A673 (cell line): ENCODE data around the gene MSANTD2.

Source experiments
- EZH2 ChIP-seq: fragments of 200-600 bp; sonication (generic); IDR thresholded peaks from 2 replicates; pipeline ENCODE4 v1.6.1; 2017; ENCODE audit warnings: borderline replicate concordance, low read depth, mild to moderate bottlenecking, mixed read lengths, antibody characterized with exemption, low read length; ENCODE audit not compliant: poor library complexity, severe bottlenecking
- TF ChIP-seq, protein P1 (sequence below): fragments of 300-800, 200-600 bp; sonication (generic); conservative IDR thresholded peaks from 2 replicates; pipeline ENCODE4 v1.5.1; 2017; ENCODE audit warnings: low read depth, mild to moderate bottlenecking, antibody characterized with exemption, low read length, moderate library complexity, mixed read lengths

DNA sequence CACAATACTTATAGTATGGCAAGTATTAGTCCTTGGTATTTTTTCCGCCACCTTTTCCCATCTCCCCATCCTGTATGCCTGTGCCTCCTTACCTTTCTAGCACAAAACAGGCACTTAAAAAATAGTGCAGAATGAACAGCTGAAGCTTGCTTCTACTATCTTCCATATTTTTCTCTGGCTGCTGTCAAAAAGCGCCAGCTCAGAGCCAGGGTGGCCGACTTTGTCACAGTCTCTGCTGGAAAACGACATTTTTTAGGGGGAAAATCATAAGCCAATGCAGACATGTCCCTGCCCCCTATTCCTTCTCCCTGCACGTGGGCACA lies 38.6 kb upstream of the MSANTD2 start:
- TF ChIP-seq, protein P1, sequence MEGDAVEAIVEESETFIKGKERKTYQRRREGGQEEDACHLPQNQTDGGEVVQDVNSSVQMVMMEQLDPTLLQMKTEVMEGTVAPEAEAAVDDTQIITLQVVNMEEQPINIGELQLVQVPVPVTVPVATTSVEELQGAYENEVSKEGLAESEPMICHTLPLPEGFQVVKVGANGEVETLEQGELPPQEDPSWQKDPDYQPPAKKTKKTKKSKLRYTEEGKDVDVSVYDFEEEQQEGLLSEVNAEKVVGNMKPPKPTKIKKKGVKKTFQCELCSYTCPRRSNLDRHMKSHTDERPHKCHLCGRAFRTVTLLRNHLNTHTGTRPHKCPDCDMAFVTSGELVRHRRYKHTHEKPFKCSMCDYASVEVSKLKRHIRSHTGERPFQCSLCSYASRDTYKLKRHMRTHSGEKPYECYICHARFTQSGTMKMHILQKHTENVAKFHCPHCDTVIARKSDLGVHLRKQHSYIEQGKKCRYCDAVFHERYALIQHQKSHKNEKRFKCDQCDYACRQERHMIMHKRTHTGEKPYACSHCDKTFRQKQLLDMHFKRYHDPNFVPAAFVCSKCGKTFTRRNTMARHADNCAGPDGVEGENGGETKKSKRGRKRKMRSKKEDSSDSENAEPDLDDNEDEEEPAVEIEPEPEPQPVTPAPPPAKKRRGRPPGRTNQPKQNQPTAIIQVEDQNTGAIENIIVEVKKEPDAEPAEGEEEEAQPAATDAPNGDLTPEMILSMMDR = no peak
- no peak for TF ChIP-seq EZH2
